WTC11 (cell line): ENCODE data around the gene EFCAB14.

Source experiments
- GABPB1 ChIP-seq: sonication (generic); formaldehyde crosslinking; IDR thresholded peaks from 2 replicates; pipeline ENCODE4 v1.8.1; 2023; ENCODE audit warnings: mild to moderate bottlenecking, missing genetic modification reagents
- NR3C1 ChIP-seq: sonication (generic); formaldehyde crosslinking; conservative IDR thresholded peaks from 2 replicates; pipeline ENCODE4 v1.8.1; 2023; ENCODE audit warnings: low read depth, mild to moderate bottlenecking, missing genetic modification reagents
- TEAD1 ChIP-seq: sonication (generic); formaldehyde crosslinking; IDR thresholded peaks from 2 replicates; pipeline ENCODE4 v1.8.0; 2022; ENCODE audit warnings: mild to moderate bottlenecking, missing genetic modification reagents
- ZNF317 ChIP-seq: sonication (generic); formaldehyde crosslinking; IDR thresholded peaks from 2 replicates; pipeline ENCODE4 v1.8.1; 2023; ENCODE audit warnings: low read depth, mild to moderate bottlenecking, moderate library complexity, missing genetic modification reagents, borderline replicate concordance
- TF ChIP-seq, protein P1 (sequence below): fragments of 200-600 bp; IDR thresholded peaks from 2 replicates; pipeline ENCODE4 v1.8.0; 2022; ENCODE audit warnings: antibody characterized with exemption
- TF ChIP-seq, protein P2 (sequence below): sonication (generic); formaldehyde crosslinking; IDR thresholded peaks from 2 replicates; pipeline ENCODE4 v1.8.1; 2023; ENCODE audit warnings: mild to moderate bottlenecking, missing genetic modification reagents, moderate library complexity

DNA sequence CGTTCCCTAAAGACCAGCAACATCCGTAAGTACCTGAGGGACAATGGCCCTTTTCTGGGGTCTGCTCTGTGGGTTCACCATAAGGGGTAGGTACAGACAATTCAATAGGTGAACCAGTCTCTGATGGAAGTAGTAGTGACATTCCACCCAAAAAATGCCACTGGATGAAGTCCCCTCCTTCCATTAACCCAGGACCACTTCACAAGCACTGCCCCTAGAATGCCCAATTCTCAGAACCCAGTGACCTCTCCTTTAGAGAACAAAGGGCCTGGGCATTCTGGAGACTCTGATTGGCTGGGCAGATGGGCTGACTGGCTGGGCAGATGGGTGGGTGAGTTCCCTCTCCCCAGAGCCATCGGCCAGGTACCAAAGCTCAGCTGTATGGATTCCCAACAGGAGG lies 47.4 kb downstream of the EFCAB14 start, which contains the start of gene TEX38:
- TF ChIP-seq GABPB1 (CRISPR knock-in tag) (no peak), NR3C1 (CRISPR knock-in tag) (no peak), ZNF317 (CRISPR knock-in tag) (no peak), TEAD1 (no peak)
- TF ChIP-seq, protein P1, sequence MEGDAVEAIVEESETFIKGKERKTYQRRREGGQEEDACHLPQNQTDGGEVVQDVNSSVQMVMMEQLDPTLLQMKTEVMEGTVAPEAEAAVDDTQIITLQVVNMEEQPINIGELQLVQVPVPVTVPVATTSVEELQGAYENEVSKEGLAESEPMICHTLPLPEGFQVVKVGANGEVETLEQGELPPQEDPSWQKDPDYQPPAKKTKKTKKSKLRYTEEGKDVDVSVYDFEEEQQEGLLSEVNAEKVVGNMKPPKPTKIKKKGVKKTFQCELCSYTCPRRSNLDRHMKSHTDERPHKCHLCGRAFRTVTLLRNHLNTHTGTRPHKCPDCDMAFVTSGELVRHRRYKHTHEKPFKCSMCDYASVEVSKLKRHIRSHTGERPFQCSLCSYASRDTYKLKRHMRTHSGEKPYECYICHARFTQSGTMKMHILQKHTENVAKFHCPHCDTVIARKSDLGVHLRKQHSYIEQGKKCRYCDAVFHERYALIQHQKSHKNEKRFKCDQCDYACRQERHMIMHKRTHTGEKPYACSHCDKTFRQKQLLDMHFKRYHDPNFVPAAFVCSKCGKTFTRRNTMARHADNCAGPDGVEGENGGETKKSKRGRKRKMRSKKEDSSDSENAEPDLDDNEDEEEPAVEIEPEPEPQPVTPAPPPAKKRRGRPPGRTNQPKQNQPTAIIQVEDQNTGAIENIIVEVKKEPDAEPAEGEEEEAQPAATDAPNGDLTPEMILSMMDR = no peak
- TF ChIP-seq, protein P2, sequence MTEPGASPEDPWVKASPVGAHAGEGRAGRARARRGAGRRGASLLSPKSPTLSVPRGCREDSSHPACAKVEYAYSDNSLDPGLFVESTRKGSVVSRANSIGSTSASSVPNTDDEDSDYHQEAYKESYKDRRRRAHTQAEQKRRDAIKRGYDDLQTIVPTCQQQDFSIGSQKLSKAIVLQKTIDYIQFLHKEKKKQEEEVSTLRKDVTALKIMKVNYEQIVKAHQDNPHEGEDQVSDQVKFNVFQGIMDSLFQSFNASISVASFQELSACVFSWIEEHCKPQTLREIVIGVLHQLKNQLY = no peak
